ENCODE results near the gene DAP3. TPM values are rescaled to one million over a fixed set of nuclear protein-coding genes. Genes with fewer than 3 reads are reported as not detected.

The DAP3 gene
- total RNA-seq, 1 donor from 2014 or later: 120 TPM

GRCh38 chr1:155646307-155646706 lies 42.6 kb upstream of the DAP3 start:
- TF ChIP-seq CTCF (IDR thresholded peaks at IDR 0.05; ENCODE audit: unreplicated experiment): no peak
- DNase-seq (ENCODE audit: low spot score): no peak
- peaks cover 17% of the 10 kb centered on the region for H3K36me3 Mint-ChIP-seq (ENCODE audit: low read depth, unreplicated experiment)
- no peaks in the 10 kb centered on the region for H3K4me1 Mint-ChIP-seq (ENCODE audit: unreplicated experiment)
- H3K27ac Mint-ChIP-seq (ENCODE audit: unreplicated experiment): peak overlapping the region; percentile 9
- no peak overlapping the region for H3K4me3 Mint-ChIP-seq (ENCODE audit: unreplicated experiment)
- H3K9me3 Mint-ChIP-seq (ENCODE audit: unreplicated experiment): peaks cover 12% of the 10 kb centered on the region
- no peaks in the 10 kb centered on the region for H3K27me3 Mint-ChIP-seq (ENCODE audit: unreplicated experiment)

- no peaks in the 10 kb centered on the region for H3K9me3 Mint-ChIP-seq (ENCODE audit: unreplicated experiment)
- no peaks in the 10 kb centered on the region for H3K4me1 Mint-ChIP-seq (ENCODE audit: unreplicated experiment)
- peak; percentile 7 for DNase-seq (ENCODE audit: low spot score)
- peaks cover 4% of the 10 kb centered on the region for H3K36me3 Mint-ChIP-seq (ENCODE audit: low read depth, unreplicated experiment)
- peak overlapping the region; percentile 28 for H3K27ac Mint-ChIP-seq (ENCODE audit: unreplicated experiment)
- H3K27me3 Mint-ChIP-seq (ENCODE audit: unreplicated experiment): no peaks in the 10 kb centered on the region
- TF ChIP-seq CTCF (IDR thresholded peaks at IDR 0.05; ENCODE audit: unreplicated experiment): no peak
- H3K4me3 Mint-ChIP-seq (ENCODE audit: unreplicated experiment): no peak overlapping the region
Observed at GRCh38 chr1:155648207-155649147, 40.4 kb upstream of the DAP3 start.

GRCh38 chr1:155649676-155650075 lies 39.2 kb upstream of the DAP3 start:
- no peak overlapping the region for H3K27ac Mint-ChIP-seq (ENCODE audit: unreplicated experiment)
- no peaks in the 10 kb centered on the region for H3K9me3 Mint-ChIP-seq (ENCODE audit: unreplicated experiment)
- no peak for TF ChIP-seq CTCF (IDR thresholded peaks at IDR 0.05; ENCODE audit: unreplicated experiment)
- no peak overlapping the region for H3K4me3 Mint-ChIP-seq (ENCODE audit: unreplicated experiment)
- no peaks in the 10 kb centered on the region for H3K27me3 Mint-ChIP-seq (ENCODE audit: unreplicated experiment)
- no peaks in the 10 kb centered on the region for H3K4me1 Mint-ChIP-seq (ENCODE audit: unreplicated experiment)
- H3K36me3 Mint-ChIP-seq (ENCODE audit: low read depth, unreplicated experiment): peaks cover 4% of the 10 kb centered on the region
- no peak for DNase-seq (ENCODE audit: low spot score)

GRCh38 chr1:155650231-155650757 lies 38.6 kb upstream of the DAP3 start:
- peaks cover 4% of the 10 kb centered on the region for H3K36me3 Mint-ChIP-seq (ENCODE audit: low read depth, unreplicated experiment)
- no peaks in the 10 kb centered on the region for H3K9me3 Mint-ChIP-seq (ENCODE audit: unreplicated experiment)
- H3K27me3 Mint-ChIP-seq (ENCODE audit: unreplicated experiment): no peaks in the 10 kb centered on the region
- no peak for TF ChIP-seq CTCF (IDR thresholded peaks at IDR 0.05; ENCODE audit: unreplicated experiment)
- no peak for DNase-seq (ENCODE audit: low spot score)
- H3K27ac Mint-ChIP-seq (ENCODE audit: unreplicated experiment): no peak overlapping the region
- H3K4me3 Mint-ChIP-seq (ENCODE audit: unreplicated experiment): no peak overlapping the region
- H3K4me1 Mint-ChIP-seq (ENCODE audit: unreplicated experiment): no peaks in the 10 kb centered on the region

Measured in endothelial cell (in vitro differentiated cells).